ENCODE results near the gene WNT4. TPM values are rescaled to one million over a fixed set of nuclear protein-coding genes. Genes with fewer than 3 reads are reported as not detected.

WNT4 gene
- total RNA-seq, 1 donor from 2014 or later = not detected

DNA sequence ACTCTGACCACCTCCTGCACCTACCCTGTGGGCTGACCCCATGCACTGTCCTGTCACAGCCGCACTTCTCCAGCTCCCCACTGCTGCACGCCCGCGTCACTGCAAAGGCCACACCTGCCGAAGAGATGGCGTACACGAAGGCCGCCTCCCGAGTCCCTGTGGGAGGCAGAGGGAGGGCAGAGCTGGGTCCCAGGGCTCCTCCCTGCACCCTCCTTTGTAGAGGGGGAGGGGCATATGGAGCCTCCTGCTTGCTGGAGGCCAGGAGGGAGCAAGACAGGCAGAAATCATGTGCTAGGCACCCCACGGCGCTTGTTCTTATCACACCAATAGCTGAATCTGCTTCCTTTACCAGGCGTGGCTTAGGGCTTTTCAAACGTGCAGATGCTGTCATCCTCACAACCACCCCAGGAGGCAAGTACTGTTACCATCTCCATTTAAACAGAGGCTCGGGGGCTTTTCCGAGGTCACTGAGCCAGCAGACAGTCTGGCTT is 21.4 kb downstream of the WNT4 start:
- H3K4me3 ChIP-seq (ENCODE audit: low read depth, low read length) = no peak overlapping the region
- TF ChIP-seq, protein P1, sequence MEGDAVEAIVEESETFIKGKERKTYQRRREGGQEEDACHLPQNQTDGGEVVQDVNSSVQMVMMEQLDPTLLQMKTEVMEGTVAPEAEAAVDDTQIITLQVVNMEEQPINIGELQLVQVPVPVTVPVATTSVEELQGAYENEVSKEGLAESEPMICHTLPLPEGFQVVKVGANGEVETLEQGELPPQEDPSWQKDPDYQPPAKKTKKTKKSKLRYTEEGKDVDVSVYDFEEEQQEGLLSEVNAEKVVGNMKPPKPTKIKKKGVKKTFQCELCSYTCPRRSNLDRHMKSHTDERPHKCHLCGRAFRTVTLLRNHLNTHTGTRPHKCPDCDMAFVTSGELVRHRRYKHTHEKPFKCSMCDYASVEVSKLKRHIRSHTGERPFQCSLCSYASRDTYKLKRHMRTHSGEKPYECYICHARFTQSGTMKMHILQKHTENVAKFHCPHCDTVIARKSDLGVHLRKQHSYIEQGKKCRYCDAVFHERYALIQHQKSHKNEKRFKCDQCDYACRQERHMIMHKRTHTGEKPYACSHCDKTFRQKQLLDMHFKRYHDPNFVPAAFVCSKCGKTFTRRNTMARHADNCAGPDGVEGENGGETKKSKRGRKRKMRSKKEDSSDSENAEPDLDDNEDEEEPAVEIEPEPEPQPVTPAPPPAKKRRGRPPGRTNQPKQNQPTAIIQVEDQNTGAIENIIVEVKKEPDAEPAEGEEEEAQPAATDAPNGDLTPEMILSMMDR (conservative IDR thresholded peaks at IDR 0.05; ENCODE audit: low read depth, low read length) = no peak
- no peak for DNase-seq (ENCODE audit: low read depth)

DNA sequence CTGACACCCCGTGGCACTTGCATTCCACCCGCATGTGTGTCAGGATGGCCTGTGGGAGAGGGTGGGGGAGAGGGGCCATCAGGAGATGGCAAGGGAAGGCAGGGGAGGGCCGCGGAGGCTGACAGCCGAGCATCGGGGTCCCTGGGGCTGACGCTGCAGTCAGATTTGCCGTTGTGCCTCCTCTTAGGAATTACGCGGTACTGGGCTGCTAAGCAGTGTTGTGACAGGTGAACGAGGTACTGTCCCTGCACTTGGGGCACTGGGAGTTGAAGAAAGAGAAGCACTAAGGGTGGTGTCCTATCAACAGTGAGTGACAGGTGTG is 22.5 kb downstream of the WNT4 start:
- TF ChIP-seq, protein P1 (conservative IDR thresholded peaks at IDR 0.05; ENCODE audit: low read depth, low read length) = no peak
- no peak for DNase-seq (ENCODE audit: low read depth)

DNA sequence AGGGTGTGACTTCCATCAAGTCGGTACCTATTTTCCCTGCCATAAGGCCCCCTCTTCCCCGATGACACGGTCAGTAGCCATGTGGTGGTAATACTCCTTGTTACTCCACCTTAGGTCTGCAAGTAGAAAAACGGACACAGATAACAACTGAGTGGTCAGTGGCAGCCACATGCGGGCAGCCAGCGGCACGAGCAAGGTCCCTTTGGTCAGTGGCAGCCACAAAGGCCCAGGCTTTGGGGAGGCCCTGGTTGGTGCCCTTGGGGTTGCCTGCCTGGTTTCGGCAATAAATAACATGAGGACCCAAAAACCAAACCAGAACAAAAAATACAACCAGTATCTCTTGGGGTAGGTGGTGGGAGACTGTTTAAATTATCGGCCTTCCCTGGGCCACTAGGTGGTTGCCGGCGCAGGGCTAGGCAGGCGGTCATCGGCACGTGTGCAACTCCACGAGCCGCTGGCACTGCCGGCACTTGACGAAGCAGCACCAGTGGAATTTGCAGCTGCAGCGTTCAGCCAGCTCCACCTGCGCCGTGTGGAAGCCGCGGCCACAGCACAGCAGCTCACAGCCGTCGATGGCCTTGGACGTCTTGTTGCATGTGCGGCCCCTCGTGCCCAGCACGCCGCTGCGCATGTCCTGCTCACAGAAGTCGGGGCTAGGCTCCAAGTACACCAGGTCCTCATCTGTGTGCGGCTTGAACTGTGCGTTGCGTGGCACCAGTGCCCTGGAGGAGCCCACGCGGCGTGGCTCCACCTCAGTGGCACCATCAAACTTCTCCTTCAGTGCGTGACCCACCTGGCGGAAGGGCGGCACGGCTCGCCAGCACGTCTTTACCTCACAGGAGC is 23.1 kb downstream of the WNT4 start:
- no peak overlapping the region for H3K4me3 ChIP-seq (ENCODE audit: low read depth, low read length)
- DNase-seq (ENCODE audit: low read depth) = no peak
- TF ChIP-seq, protein P1 (conservative IDR thresholded peaks at IDR 0.05; ENCODE audit: low read depth, low read length) = no peak

More for the DNA sequence above, 22.5 kb downstream of the WNT4 start:
- H3K4me3 ChIP-seq (ENCODE audit: low read depth, low read length) = no peak overlapping the region

DNA sequence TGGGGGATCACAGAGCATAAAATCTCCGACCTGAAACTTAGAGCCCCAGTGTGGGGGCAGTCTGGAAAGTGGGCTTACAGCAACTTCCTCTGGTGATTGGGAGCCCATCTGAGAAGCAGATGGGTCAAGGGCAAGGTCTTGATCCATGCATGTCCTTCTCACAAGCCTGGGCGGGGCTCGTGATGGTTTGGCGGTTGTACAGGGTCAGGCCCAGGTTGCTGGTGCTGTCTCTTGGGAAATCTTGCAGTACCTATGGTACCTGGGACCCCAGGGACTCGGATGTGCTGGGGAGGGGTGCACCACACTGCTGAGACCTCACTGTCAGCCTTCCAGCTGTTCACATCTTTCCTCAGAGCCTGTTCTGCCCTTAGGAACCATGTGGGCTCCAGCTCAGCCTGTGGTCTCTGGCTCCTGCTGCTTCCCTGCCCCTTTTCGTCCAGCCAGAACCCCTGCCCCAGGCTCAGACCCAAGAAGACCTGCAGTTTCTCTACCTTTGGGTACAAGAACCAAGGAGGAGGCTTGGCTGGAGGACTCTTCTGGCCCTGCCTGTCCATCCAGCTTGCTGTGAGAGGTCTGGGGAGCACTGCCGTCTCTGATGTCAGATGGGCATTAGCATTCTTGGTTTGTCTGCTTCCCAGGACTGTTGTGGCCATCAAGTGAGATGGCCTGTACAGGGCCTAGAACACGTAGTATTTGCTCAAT is 24.5 kb downstream of the WNT4 start:
- TF ChIP-seq, protein P1 (conservative IDR thresholded peaks at IDR 0.05; ENCODE audit: low read depth, low read length) = no peak
- H3K4me3 ChIP-seq (ENCODE audit: low read depth, low read length) = no peak overlapping the region
- DNase-seq (ENCODE audit: low read depth) = no peak

DNA sequence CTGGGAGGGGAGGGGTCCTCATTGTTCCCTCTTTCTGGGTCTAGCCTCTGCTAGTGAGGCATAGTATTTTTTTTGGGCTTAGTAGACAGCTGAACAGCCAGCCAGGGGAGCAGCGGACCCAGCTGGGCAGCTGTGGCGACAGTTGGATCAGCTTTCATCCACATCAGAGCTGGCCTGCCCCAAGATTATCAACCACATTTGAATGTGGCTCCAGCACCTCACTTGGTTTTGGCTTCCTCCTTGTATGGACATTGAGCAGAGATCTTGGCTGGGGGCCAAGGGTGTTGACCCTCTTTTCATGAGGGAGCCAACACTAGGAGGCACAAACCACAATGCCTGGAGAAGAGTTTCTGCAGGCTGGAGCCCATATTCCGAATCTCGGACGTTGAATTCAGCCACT is 25.0 kb downstream of the WNT4 start:
- H3K4me3 ChIP-seq (ENCODE audit: low read depth, low read length) = no peak overlapping the region
- TF ChIP-seq, protein P1 (conservative IDR thresholded peaks at IDR 0.05; ENCODE audit: low read depth, low read length) = no peak
- DNase-seq (ENCODE audit: low read depth) = no peak

DNA sequence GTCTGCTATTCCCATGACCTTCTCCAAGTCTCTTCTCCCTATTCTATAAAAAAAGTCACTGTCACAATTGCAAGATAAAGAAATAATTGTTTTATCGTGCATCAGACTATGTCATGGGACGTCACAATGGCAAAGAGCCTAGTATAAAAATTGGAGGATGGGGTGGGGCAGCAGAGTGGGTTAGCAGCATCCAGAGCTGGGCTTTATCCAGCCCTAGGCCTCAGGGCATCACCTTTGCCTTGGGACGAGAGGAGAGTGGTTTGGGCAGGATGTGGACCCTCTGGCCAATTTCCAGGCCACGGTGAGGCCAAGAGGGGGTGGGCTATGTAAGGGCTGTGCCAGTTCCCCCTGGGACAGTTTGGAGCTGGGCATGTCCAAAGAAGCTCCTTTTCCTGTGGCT is 25.7 kb downstream of the WNT4 start:
- H3K4me3 ChIP-seq (ENCODE audit: low read depth, low read length) = no peak overlapping the region
- TF ChIP-seq, protein P1 (conservative IDR thresholded peaks at IDR 0.05; ENCODE audit: low read depth, low read length) = no peak

More for the DNA sequence above, 25.7 kb downstream of the WNT4 start:
- DNase-seq (ENCODE audit: low read depth) = no peak

Data from epithelial cell of proximal tubule (primary cell).